ENCODE data around the gene HNRNPR.

GRCh38 chr1:23330846-23331245 lies 13.2 kb downstream of the HNRNPR start:
- no peak for TF ChIP-seq CTCF (IDR thresholded peaks at IDR 0.05; ENCODE audit: insufficient read depth, low read depth, low read length)
- no peak for TF ChIP-seq EZH2 (IDR thresholded peaks at IDR 0.05; ENCODE audit: insufficient read depth, low read length)
